Activated CD8-positive, alpha-beta memory T cell treated with anti-CD3 and anti-CD28 coated beads, Interleukin-2, amount 50 U/mL, for 24 hours (primary cell): ENCODE measurements around the gene COL6A3.

Experiments used
- DNase-seq: peaks from one replicate; pipeline ENCODE4 v3.0.0-alpha.2; 2020; ENCODE audit errors: extremely low read depth

COL6A3 gene

GRCh38 chr2:237440819-237441281, 26.9 kb upstream of the COL6A3 start:
- no peak for DNase-seq

- no peak for DNase-seq
Measured at GRCh38 chr2:237438080-237438940, 24.3 kb upstream of the COL6A3 start.

- DNase-seq: no peak
Measured at GRCh38 chr2:237437566-237437965, 23.6 kb upstream of the COL6A3 start.

GRCh38 chr2:237435844-237436587, 22.1 kb upstream of the COL6A3 start:
- no peak for DNase-seq

- peak; percentile 62 for DNase-seq
Measured at GRCh38 chr2:237434866-237435311, 20.9 kb upstream of the COL6A3 start.

- DNase-seq: no peak
Measured at GRCh38 chr2:237433920-237434676, 20.1 kb upstream of the COL6A3 start.

GRCh38 chr2:237432484-237433092, 18.6 kb upstream of the COL6A3 start:
- DNase-seq: peak; percentile 77

- no peak for DNase-seq
Measured at GRCh38 chr2:237431837-237432236, 17.9 kb upstream of the COL6A3 start.

- no peak for DNase-seq
Measured at GRCh38 chr2:237431372-237431771, 17.4 kb upstream of the COL6A3 start.

- DNase-seq: no peak
Measured at GRCh38 chr2:237430861-237431260, 16.9 kb upstream of the COL6A3 start.

- no peak for DNase-seq
Measured at GRCh38 chr2:237429753-237430152, 15.8 kb upstream of the COL6A3 start.

GRCh38 chr2:237427769-237428506, 14.0 kb upstream of the COL6A3 start:
- peak; percentile 73 for DNase-seq

- DNase-seq: no peak
Measured at GRCh38 chr2:237426517-237426916, 12.6 kb upstream of the COL6A3 start.

- no peak for DNase-seq
Measured at GRCh38 chr2:237425320-237425719, 11.4 kb upstream of the COL6A3 start.

GRCh38 chr2:237424544-237424943, 10.6 kb upstream of the COL6A3 start:
- no peak for DNase-seq

GRCh38 chr2:237423891-237424290, 9.9 kb upstream of the COL6A3 start:
- no peak for DNase-seq

GRCh38 chr2:237422309-237422708, 8.3 kb upstream of the COL6A3 start:
- no peak for DNase-seq

GRCh38 chr2:237421542-237422116, 7.7 kb upstream of the COL6A3 start:
- DNase-seq: no peak

GRCh38 chr2:237418300-237418699, 4.3 kb upstream of the COL6A3 start:
- DNase-seq: no peak

- DNase-seq: no peak
Measured at GRCh38 chr2:237412988-237413776, 782 bp downstream of the COL6A3 start.
